CD4-positive, alpha-beta T cell treated with Interleukin-17A for 4 hours (primary cell): ENCODE results near the gene R3HCC1L.
A peak's percentile ranks its signal among the peaks of the same experiment; 100 is the strongest.
"Not testable (repeated sequence)": the region's sequence is repeated elsewhere in the genome, so short reads cannot be mapped to it uniquely, and the experiment has no call there.

ENCODE experiments used
- DNase-seq: peaks from one replicate; pipeline ENCODE4 v3.0.0-alpha.2; 2020; ENCODE audit warnings: mixed read lengths

Gene R3HCC1L

GRCh38 chr10:98133075-98133752 lies 1.2 kb upstream of the R3HCC1L start:
- not testable (repeated sequence) for DNase-seq

GRCh38 chr10:98134117-98134430 lies 383 bp upstream of the R3HCC1L start:
- no peak for DNase-seq

- DNase-seq: peak; percentile 4
Measured at GRCh38 chr10:98135222-98135899, 904 bp downstream of the R3HCC1L start.

- DNase-seq: not testable (repeated sequence)
Measured at GRCh38 chr10:98136775-98137174, 2.3 kb downstream of the R3HCC1L start.

- no peak for DNase-seq
Measured at GRCh38 chr10:98138031-98138430, 3.6 kb downstream of the R3HCC1L start.

GRCh38 chr10:98139431-98139830 lies 5.0 kb downstream of the R3HCC1L start:
- DNase-seq: no peak

- DNase-seq: no peak
Measured at GRCh38 chr10:98141484-98142073, 7.1 kb downstream of the R3HCC1L start.

GRCh38 chr10:98144985-98145384 lies 10.5 kb downstream of the R3HCC1L start:
- DNase-seq: no peak

- DNase-seq: no peak
Measured at GRCh38 chr10:98149858-98150257, 15.4 kb downstream of the R3HCC1L start.

GRCh38 chr10:98150544-98150943 lies 16.1 kb downstream of the R3HCC1L start:
- DNase-seq: no peak

GRCh38 chr10:98152778-98153177 lies 18.3 kb downstream of the R3HCC1L start:
- not testable (repeated sequence) for DNase-seq

- not testable (repeated sequence) for DNase-seq
Measured at GRCh38 chr10:98153213-98153958, 18.9 kb downstream of the R3HCC1L start.

- no peak for DNase-seq
Measured at GRCh38 chr10:98154076-98154475, 19.6 kb downstream of the R3HCC1L start.

- no peak for DNase-seq
Measured at GRCh38 chr10:98158576-98158975, 24.1 kb downstream of the R3HCC1L start.

- DNase-seq: no peak
Measured at GRCh38 chr10:98163941-98164340, 29.5 kb downstream of the R3HCC1L start.

- DNase-seq: no peak
Measured at GRCh38 chr10:98167191-98167590, 32.7 kb downstream of the R3HCC1L start.

GRCh38 chr10:98168147-98168546 lies 33.7 kb downstream of the R3HCC1L start:
- DNase-seq: no peak

- no peak for DNase-seq
Measured at GRCh38 chr10:98168766-98169165, 34.3 kb downstream of the R3HCC1L start.

GRCh38 chr10:98169379-98169778 lies 34.9 kb downstream of the R3HCC1L start:
- no peak for DNase-seq

- DNase-seq: peak; percentile 39
Measured at GRCh38 chr10:98170249-98171117, 36.0 kb downstream of the R3HCC1L start.

- no peak for DNase-seq
Measured at GRCh38 chr10:98172073-98172472, 37.6 kb downstream of the R3HCC1L start.

- DNase-seq: no peak
Measured at GRCh38 chr10:98172495-98172894, 38.0 kb downstream of the R3HCC1L start.

GRCh38 chr10:98173260-98173659 lies 38.8 kb downstream of the R3HCC1L start:
- no peak for DNase-seq
